GM19193 (cell line): ENCODE measurements around the gene USP13.

ENCODE experiments used
- POLR2A ChIP-seq: IDR thresholded peaks from 4 replicates; pipeline ENCODE4 v1.6.1; 2011; ENCODE audit not compliant: insufficient read depth, insufficient read length; ENCODE audit errors: extremely low read depth

Gene USP13

GRCh38 chr3:179735321-179735720, 82.5 kb downstream of the USP13 start:
- no peak for TF ChIP-seq POLR2A

DNA sequence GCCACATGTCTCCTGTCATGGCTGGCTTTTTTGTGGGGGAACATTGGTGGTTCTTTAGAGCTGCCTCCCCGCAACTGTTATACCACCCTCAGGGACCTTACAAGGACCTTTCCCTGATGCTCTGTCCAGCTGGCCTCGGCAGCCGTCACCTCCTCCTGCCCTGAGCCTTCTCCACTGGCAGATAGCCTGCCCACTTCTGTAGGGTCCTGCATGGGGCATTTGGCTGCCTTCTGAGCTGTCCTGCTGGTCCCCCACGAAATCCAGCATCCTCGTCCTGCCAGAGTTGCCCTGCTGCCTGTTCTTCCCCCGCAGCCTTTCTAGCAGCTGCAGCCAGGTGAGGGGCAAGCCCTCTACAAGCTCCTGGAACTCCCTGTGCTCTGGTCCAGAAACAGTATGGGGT, 86.2 kb downstream of the USP13 start:
- TF ChIP-seq POLR2A: no peak

DNA sequence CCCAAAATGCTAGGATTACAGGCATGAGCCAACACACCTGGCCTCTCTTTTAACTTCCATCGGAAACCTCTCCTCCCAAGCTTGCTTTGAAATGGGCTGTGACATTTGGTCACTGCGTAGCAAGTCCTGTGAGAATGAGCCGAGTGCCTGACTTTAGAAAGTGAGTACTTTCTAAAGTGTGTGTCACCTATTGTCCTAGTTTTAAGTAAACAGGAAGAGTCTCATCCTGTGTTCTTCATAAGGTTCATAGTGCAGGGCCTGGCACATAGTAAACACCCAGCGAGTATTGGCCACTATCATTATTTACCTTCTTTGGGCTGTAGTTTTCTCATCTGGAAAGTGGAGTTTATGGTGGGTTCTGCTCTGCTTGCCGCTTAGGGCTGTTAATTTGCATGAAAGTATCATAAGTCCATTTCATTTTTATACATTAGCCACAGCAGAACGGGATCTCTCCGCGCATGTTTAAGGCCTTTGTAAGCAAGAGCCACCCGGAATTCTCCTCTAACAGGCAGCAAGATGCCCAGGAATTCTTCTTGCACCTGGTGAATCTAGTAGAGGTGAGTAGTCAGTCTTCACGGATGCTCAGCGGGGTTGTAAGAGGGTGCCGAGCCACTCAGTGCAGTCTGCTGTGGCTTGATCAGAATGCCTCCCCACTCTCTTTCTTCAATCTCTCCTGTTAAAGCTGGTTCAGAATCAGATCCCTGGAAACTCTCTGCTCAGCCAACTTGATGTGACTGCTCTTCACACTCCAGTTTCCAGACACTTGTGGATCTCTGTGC, 87.2 kb downstream of the USP13 start:
- no peak for TF ChIP-seq POLR2A

- TF ChIP-seq POLR2A: no peak
Measured at GRCh38 chr3:179743913-179744312, 91.1 kb downstream of the USP13 start.

- TF ChIP-seq POLR2A: no peak
Measured at GRCh38 chr3:179744667-179745066, 91.8 kb downstream of the USP13 start.

- TF ChIP-seq POLR2A: no peak
Measured at GRCh38 chr3:179745079-179745478, 92.2 kb downstream of the USP13 start.

DNA sequence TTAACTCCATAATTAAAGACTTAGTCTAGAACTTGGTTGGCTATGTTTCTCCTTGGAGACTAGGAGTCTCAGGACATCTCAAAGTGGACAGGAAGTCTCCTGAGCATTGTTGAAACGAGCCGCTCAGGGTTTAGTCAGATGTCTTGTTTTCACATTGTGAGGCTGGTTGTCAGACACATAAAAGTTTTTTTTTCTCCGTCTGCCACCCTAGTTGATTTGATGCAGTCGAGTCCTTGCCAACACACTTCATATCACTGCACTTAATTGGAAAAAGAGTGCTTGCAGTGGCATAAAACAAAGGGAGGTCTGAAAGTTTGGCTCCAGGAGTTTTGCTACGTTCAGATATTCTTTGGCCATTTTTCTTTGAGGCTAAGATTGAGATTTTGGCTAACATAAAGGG, 92.9 kb downstream of the USP13 start:
- no peak for TF ChIP-seq POLR2A

DNA sequence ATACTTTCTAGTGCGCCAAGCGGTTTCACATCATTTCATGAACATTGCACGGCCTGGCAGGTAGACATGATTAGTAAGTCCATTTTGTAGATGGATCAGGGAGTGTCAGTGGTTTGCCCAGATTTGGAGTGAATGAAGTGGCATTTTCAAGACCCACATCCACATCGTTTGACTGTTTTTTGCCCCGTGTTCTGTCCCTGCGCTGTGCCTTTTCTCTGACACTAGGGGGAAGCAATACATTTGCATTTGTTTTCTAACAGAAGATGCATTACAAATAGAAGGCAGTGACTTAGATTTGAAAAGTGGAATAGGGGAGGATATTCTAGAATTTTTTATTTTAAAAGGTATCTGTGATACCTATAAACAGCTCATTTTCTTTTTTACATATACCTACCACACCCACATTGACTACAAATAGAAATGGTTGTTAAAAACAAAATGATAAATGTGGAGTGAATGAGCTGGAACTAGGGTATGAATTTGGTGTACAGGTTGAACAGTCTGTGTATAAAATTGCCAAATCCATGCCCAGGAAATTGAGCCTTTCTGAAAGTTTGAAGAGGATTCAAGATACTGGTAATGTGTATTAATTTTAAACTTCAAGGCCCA, 98.0 kb downstream of the USP13 start:
- TF ChIP-seq POLR2A: no peak

- no peak for TF ChIP-seq POLR2A
Measured at GRCh38 chr3:179760944-179761343, 108.1 kb downstream of the USP13 start.

GRCh38 chr3:179765396-179765795, 112.6 kb downstream of the USP13 start:
- TF ChIP-seq POLR2A: no peak

GRCh38 chr3:179766416-179767133, 113.7 kb downstream of the USP13 start:
- TF ChIP-seq POLR2A: no peak

GRCh38 chr3:179768080-179768479, 115.2 kb downstream of the USP13 start:
- no peak for TF ChIP-seq POLR2A

DNA sequence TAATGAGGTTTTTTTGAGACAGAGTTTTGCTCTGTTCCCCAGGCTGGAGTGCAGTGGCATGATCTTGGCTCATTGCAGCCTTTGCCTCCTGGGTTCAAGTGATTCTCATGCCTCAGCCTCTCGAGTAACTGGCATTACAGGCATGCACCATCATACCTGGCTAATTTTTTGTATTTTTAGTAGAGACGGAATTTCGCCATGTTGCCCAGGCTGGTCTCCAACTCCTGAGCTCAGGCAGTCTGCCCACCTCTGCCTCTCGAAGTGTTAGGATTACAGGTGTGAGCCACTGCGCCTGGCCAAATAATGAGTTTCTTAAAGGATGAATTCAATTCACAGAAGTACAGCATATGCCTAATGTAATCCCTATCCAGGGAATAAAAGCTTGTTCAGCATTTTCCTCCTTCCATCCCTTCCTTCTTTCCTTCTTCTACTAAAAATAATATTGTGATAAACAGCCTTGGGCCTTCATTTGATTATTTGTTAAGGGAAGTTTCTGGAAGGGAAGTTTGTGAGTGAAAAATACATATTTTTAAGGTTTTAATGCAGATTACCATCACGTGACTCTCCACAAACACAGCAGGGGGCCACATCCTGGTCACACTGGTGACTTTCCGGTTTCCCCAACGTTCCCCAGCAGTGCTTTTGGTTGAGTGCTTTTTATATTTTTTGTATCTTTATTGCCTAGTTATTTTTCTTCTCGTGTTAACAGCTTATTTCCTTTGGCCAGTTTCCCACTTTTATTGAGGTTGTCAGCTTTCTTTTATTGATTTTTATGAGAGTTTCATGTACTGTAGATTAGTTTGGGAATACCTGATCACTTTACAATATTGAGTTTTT, 116.8 kb downstream of the USP13 start:
- no peak for TF ChIP-seq POLR2A

- no peak for TF ChIP-seq POLR2A
Measured at GRCh38 chr3:179771797-179772196, 119.0 kb downstream of the USP13 start.

DNA sequence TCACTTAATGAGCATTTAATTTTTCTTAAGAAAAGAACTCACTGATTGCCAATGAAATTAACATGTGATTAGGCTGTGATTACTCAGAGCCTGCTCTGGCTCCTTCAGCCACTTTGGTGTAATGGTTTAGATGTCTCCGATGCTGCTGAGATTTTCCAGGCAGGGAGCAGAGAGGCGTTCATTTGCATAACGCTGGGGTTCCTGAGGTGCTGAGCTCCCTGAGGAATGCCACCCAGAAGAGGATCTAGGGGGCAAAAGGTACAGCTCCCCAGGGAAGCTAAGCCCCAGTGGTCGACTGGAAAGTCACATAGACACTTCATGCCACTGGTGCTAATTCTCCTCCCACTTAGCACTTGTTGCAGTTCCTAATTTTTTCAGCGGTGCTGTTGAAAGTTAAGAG, 119.5 kb downstream of the USP13 start:
- TF ChIP-seq POLR2A: no peak
